K562 treated with DMSO at 1 percent for 24 hours (cell line): ENCODE measurements around the gene ROCK2. TPM values are rescaled to one million over a fixed set of nuclear protein-coding genes. Genes with fewer than 3 reads are reported as not detected.

Source experiments
- total RNA-seq: library from RNA; unstranded; fragments of 300-600 nt; gene quantifications from 2 replicates; pipeline ENCODE4 v1.2.3, GENCODE V29; 2022; ENCODE audit warnings: low read depth; ENCODE audit not compliant: insufficient read depth

ROCK2 gene
- 6.9 and 8.9 TPM in 2 replicates for total RNA-seq

GRCh38 chr2:11344342-11344955 is at the start of gene ROCK2:
Gene ROCK2 (minus strand): TSS chr2:11344636. CDS start chr2:11344136, 500 bp downstream.

GRCh38 chr2:11155381-11156035 is 188.9 kb downstream of the ROCK2 start, which contains the start of gene SLC66A3:
Gene SLC66A3 (plus strand): TSS chr2:11155467. CDS start chr2:11155547, 80 bp downstream.

Other genes starting within 250 kb of the ROCK2 start
- gene SLC66A3, start 189.2 kb downstream of the ROCK2 start, total RNA-seq: 7.9 and 11.6 TPM in 2 replicates
- gene E2F6, start 121.5 kb upstream of the ROCK2 start, total RNA-seq: 17.2 and 23.8 TPM in 2 replicates
- 0.75 and 0.93 TPM in 2 replicates for gene GREB1, start 189.4 kb upstream of the ROCK2 start, total RNA-seq